DND-41 (cell line): ENCODE measurements around the gene SLC12A4.
A peak's percentile ranks its signal among the peaks of the same experiment; 100 is the strongest.
"Not testable (repeated sequence)": the region's sequence is repeated elsewhere in the genome, so short reads cannot be mapped to it uniquely, and the experiment has no call there.

Experiments
- ATAC-seq: fragments of 200-7000 bp; cut with Tn5 transposase; 3 replicates; pipeline ENCODE4 v1.9.1; 2021; ENCODE audit warnings: low read depth; ENCODE audit not compliant: insufficient read depth
- DNase-seq: peaks from one replicate; pipeline ENCODE4 v3.0.0-alpha.2; 2020
- H2AFZ ChIP-seq: 2 replicates; pipeline ENCODE4 v1.6.0; 2012; ENCODE audit warnings: low read depth, low read length
- H3K27ac ChIP-seq: 2 replicates; pipeline ENCODE4 v1.5.1; 2012; ENCODE audit warnings: low read length, inconsistent platforms
- H3K27me3 ChIP-seq: fragments of 200-600 bp; sonication (generic); 2 replicates; pipeline ENCODE4 v1.6.0; 2012; ENCODE audit warnings: low read length, mild to moderate bottlenecking, inconsistent platforms; ENCODE audit not compliant: insufficient read depth, poor library complexity
- H3K36me3 ChIP-seq: 2 replicates; pipeline ENCODE4 v1.5.1; 2012; ENCODE audit warnings: low read length, inconsistent platforms; ENCODE audit not compliant: insufficient read depth
- H3K4me1 ChIP-seq: 2 replicates; pipeline ENCODE4 v1.5.1; 2012; ENCODE audit warnings: mild to moderate bottlenecking, low read length; ENCODE audit not compliant: insufficient read depth
- H3K4me2 ChIP-seq: 2 replicates; pipeline ENCODE4 v1.6.0; 2012; ENCODE audit warnings: mild to moderate bottlenecking, moderate library complexity, low read length, inconsistent platforms; ENCODE audit not compliant: insufficient read depth
- H3K4me3 ChIP-seq, 2 experiments: fragments of 200-600 bp in 1 of 2; shearing (Covaris generic) in 1 of 2; 2 replicates each; pipeline ENCODE4 v1.5.1; 2012 to 2016; ENCODE audit warnings: inconsistent platforms in 2 of 2, low read length in 2 of 2, mild to moderate bottlenecking in 2 of 2, low read depth in 1 of 2, moderate library complexity in 1 of 2
- H3K79me2 ChIP-seq: 2 replicates; pipeline ENCODE4 v1.6.0; 2012; ENCODE audit warnings: low read length, inconsistent platforms; ENCODE audit not compliant: insufficient read depth
- H3K9ac ChIP-seq: 2 replicates; pipeline ENCODE4 v1.6.0; 2012; ENCODE audit warnings: low read depth, mild to moderate bottlenecking, inconsistent platforms, low read length, moderate library complexity
- H3K9me3 ChIP-seq: 2 replicates; pipeline ENCODE4 v1.5.1; 2012; ENCODE audit warnings: low read length, moderate library complexity, mild to moderate bottlenecking, inconsistent platforms; ENCODE audit not compliant: insufficient read depth, severe bottlenecking
- H4K20me1 ChIP-seq: 2 replicates; pipeline ENCODE4 v1.6.0; 2012; ENCODE audit warnings: low read length; ENCODE audit not compliant: insufficient read depth
- CTCF ChIP-seq: IDR thresholded peaks from 2 replicates; pipeline ENCODE4 v1.5.1; 2012; ENCODE audit warnings: borderline replicate concordance, low read length, moderate library complexity, mild to moderate bottlenecking; ENCODE audit not compliant: poor library complexity, severe bottlenecking; ENCODE audit errors: extremely low read depth
- EZH2 ChIP-seq: IDR thresholded peaks from 3 replicates; pipeline ENCODE4 v1.6.1; 2012; ENCODE audit warnings: borderline replicate concordance, low read depth, mild to moderate bottlenecking, moderate library complexity, low read length, inconsistent platforms; ENCODE audit not compliant: severe bottlenecking

Gene SLC12A4

GRCh38 chr16:67940446-67941089, 27.9 kb downstream of the SLC12A4 start:
- no peak overlapping the region for H3K4me3 ChIP-seq
- no peak overlapping the region for H3K9ac ChIP-seq
- no peak for DNase-seq
- peaks cover 20% of the 10 kb centered on the region for H3K79me2 ChIP-seq
- no peak overlapping the region for H3K4me2 ChIP-seq
- H3K27ac ChIP-seq = no peak overlapping the region
- peaks cover 55% of the 10 kb centered on the region for H3K36me3 ChIP-seq
- no peaks in the 10 kb centered on the region for H3K9me3 ChIP-seq
- no peak overlapping the region for H2AFZ ChIP-seq
- no peaks in the 10 kb centered on the region for H3K27me3 ChIP-seq
- peaks cover 16% of the 10 kb centered on the region for H3K4me1 ChIP-seq
- H4K20me1 ChIP-seq = no peaks in the 10 kb centered on the region; the same call in 1 of the 2 replicates
- no peak for ATAC-seq
- no peak for TF ChIP-seq CTCF
- no peak for TF ChIP-seq EZH2

GRCh38 chr16:67939507-67940445, 28.7 kb downstream of the SLC12A4 start:
- Histone ChIP-seq H2AFZ (no peak overlapping the region), H3K9ac (no peak overlapping the region), H4K20me1 (peaks cover 6% of the 10 kb centered on the region), H3K4me3 (no peak overlapping the region), H3K4me2 (no peak overlapping the region), H3K27me3 (no peaks in the 10 kb centered on the region), H3K79me2 (peaks cover 28% of the 10 kb centered on the region), H3K27ac (0 out of 2 replicates have a peak overlapping the region, but pooled peaks have one; percentile 16), H3K4me1 (peaks cover 24% of the 10 kb centered on the region), H3K9me3 (no peaks in the 10 kb centered on the region), H3K36me3 (peaks cover 55% of the 10 kb centered on the region)
- no peak for TF ChIP-seq EZH2
- TF ChIP-seq CTCF = no peak
- DNase-seq (peak; percentile 45), ATAC-seq (no peak)

- not testable (repeated sequence) for ATAC-seq, DNase-seq, H3K9me3 ChIP-seq, H3K27me3 ChIP-seq, H2AFZ ChIP-seq
- peak overlapping the region; percentile 84 for H3K9ac ChIP-seq
- H4K20me1 ChIP-seq = peaks cover 19% of the 10 kb centered on the region
- peaks cover 32% of the 10 kb centered on the region for H3K79me2 ChIP-seq
- peak overlapping the region; percentile 92 for H3K27ac ChIP-seq
- peak overlapping the region in 1 of 2 experiments; percentile 91; a peak in 2 of 4 replicates for H3K4me3 ChIP-seq
- H3K4me2 ChIP-seq = peak overlapping the region; percentile 98
- peaks cover 49% of the 10 kb centered on the region for H3K36me3 ChIP-seq
- H3K4me1 ChIP-seq = peaks cover 26% of the 10 kb centered on the region
Observed at GRCh38 chr16:67937713-67938112, 30.7 kb downstream of the SLC12A4 start.
